ENCODE measurements around the gene FRMD4A.
"Not testable (repeated sequence)": the region's sequence is repeated elsewhere in the genome, so short reads cannot be mapped to it uniquely, and the experiment has no call there.

The FRMD4A gene

GRCh38 chr10:13950543-13950939, 380.2 kb downstream of the FRMD4A start:
- no peak for DNase-seq (ENCODE audit: low read depth in 2 of 2)

GRCh38 chr10:13949844-13950542, 380.7 kb downstream of the FRMD4A start:
- DNase-seq (ENCODE audit: low read depth in 2 of 2), result no peak

- no peak for DNase-seq (ENCODE audit: low read depth in 2 of 2)
Measured at GRCh38 chr10:13946209-13946460, 384.6 kb downstream of the FRMD4A start.

GRCh38 chr10:13945390-13946208, 385.1 kb downstream of the FRMD4A start:
- DNase-seq (ENCODE audit: low read depth in 2 of 2), result no peak

DNA sequence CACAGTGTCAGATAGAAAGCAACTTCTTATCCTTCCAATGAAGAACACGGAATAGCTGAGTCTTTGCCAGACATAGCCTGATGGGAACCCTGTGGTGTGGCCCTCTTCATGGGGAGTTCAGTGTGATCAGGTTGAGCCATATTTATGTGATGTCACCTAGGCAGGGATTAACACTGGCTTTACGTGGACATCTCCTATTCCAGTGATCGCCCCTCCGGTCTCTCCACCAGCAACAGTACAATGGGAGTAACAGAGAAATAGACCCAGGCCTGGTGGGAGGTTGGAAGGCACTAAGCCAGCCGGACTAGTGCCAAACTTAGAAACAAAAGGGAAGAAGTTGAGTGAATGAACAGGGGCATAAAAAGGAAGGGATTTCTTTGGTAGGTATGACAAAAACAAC, 385.9 kb downstream of the FRMD4A start:
- no peak for DNase-seq (ENCODE audit: low read depth in 2 of 2)

DNA sequence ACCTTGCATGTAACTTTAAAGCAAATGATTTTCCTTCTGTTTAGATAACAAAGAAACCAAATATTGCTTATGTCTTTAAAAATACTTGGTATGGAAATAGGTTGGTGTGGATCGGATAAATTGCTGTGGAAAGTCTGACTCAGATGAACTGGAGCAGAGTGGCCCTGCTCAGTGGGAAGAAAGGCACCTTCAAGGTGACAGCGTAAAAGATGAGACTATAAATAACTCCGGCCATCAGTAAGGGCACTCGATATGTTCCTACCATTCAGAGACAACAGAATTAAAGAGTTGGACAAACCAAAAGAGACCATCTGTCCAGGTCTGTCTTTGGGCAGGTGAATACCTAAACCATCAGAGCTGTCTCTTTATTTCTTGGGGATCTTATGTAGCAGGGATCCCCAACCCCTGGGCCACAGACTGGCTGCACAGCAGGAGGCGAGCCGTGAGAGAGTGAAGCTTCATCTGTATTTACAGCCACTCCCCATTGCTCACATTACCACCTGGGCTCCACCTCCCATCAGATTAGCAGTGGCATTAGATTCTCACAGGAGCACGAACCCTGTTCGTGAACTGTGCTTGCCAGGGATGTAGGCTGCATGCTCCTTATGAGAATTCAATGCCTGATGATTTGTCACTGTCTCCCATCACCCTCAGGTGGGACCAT, 386.9 kb downstream of the FRMD4A start:
- no peak for DNase-seq (ENCODE audit: low read depth in 2 of 2)

DNA sequence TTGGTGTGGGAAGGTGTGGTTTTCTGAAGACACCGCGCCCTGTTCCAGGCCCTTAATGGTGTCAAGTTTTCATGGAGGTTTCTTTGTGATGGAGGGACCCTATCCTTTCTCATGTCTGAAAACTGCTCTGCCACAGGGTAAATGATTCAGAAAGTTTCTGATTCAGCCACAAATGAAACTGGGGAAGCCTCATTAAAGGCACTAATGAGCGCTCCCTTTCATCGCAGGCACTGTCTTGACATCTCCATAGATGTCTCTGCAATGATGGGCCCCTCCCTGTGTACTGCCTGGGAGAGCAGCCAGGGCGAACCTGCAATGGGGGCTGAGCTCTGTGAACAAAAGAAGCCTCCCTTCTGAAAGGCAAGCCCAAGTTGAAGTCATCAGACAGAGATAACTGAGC, 388.7 kb downstream of the FRMD4A start:
- DNase-seq (ENCODE audit: low read depth in 2 of 2), result no peak

- no peak for DNase-seq (ENCODE audit: low read depth in 2 of 2)
Measured at GRCh38 chr10:13939391-13939790, 391.3 kb downstream of the FRMD4A start.

DNA sequence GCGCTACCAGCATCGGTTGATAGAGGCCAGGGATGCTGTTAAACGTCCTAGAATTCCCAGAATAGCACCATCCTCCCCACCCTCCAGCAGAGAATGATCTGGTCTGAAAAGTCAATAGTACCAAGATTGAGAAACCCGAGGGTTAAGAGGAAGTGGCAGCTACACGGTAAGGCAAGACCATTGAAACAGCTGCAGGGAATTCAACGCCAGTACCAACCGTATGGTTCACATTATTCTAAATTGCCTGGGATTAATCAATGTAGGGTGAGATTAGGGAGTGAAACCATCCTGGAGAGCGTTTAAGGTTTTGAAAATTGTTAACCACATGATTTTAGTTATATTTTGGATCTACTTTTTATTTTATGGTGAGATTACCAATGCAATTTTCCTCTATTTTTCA, 391.8 kb downstream of the FRMD4A start:
- no peak for DNase-seq (ENCODE audit: low read depth in 2 of 2)

GRCh38 chr10:13936826-13937225, 393.9 kb downstream of the FRMD4A start:
- no peak for DNase-seq (ENCODE audit: low read depth in 2 of 2)

DNA sequence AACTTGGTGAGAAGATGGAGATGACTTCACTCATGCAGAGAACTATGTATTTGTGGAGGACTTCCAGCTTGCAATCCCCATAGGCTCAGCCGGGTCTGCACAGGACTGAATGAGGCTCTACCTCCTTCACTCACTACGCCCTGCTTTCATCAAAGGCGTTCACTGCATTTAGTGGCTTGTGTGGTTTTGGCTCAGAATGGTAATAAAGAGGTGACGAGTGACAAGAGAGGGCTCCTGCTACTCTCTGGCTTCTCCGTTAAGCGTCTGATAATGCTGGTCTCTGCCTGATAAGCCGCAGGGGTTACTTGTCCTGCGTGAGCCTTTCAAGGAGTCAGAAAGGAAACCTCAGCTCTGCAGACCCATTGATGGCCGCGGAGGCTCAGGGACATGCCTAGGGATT, 400.6 kb downstream of the FRMD4A start:
- DNase-seq (ENCODE audit: low read depth in 2 of 2), result no peak

DNA sequence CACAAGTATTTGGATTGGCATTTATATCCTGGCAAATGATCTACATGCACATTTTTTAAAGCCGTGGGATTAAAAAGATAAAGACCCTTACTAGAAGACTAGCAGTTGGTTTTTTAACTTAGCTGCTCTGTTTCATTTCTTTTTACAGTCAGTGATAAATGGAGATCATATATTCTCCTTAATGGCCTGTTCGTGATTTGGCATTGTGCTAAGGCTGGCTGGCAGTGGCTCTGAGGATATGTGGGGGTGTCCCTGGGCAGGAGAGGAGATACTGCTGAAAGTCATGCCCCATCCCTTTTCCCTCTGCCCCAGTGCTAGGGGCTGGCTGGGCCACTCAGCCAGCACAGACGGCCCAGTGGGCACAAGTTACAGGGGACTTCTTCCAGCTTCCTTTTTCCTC, 402.3 kb downstream of the FRMD4A start:
- no peak for DNase-seq (ENCODE audit: low read depth in 2 of 2)

DNA sequence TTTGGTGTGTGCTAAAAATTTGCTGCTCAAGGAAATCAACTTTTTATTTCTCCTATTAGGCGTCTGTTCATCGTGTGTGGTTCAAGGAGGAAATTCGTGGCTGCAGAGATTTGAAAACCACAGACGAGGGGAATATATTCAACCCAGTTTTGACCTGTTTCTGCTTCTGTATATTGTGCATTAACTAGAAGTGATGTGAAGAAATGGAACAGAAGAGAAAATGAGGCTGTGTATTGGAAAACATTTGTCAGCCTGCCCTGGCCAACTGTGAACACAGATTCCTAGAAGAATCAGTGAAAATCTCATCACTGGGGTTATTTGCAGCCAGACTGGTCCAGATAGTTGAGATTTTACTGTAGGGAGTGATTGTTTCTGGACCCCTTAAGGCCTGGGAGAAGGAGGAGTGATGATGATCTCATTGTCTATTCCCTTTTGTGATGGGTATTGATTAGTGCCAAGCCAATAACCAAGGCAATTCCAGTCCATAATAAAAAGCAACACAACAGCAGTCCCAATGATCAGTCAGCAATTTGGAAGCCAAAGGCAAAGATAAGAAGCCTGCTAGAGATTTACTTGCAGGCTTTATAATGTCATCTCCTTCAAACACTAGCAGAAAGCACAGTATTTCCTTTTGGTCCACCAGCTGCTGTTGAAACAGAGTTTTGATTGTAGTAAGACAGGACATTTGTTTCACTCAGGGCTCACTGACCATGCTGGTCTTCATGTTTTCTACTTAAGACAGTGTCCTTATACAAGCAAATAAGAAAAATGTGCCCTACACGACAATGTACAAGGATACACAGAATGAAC, 404.5 kb downstream of the FRMD4A start:
- DNase-seq (ENCODE audit: low read depth in 2 of 2), result no peak

DNA sequence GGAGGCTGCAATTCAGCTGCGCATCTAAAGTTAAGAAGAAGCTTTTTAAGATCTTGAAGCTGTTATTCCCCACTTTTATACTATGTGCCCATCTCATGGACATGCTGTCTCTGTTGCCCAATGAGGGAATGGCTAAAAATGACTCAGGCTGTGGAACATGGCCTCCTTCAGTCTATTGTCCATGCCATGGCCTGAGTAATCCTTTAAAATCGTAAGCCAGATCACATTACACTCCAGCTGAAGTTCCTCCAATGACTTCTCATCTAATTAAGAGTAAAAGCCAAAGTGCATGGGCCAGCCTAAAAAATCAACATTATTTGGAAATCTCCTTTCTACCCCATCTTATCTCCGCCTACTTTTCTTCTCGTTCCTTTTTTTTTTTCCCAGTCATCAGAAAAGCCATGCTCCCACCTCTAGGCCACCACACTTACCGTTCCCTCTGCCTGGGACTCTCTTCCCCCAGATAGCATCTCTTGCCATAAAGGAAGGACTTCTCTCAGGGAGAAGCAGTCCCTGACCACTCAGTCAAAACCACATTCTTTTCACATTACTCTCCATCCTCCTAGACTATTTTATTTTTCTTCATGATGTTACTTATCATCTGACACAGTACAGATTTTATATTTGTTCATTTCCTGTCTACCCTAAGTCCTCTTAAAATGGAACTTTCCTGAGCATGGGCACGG, 406.5 kb downstream of the FRMD4A start:
- DNase-seq (ENCODE audit: low read depth in 2 of 2), result no peak

GRCh38 chr10:13922586-13922985, 408.1 kb downstream of the FRMD4A start:
- no peak for DNase-seq (ENCODE audit: low read depth in 2 of 2)

- no peak for DNase-seq (ENCODE audit: low read depth in 2 of 2)
Measured at GRCh38 chr10:13921941-13922340, 408.8 kb downstream of the FRMD4A start.

- not testable (repeated sequence) for DNase-seq (ENCODE audit: low read depth in 2 of 2)
Measured at GRCh38 chr10:13921131-13921530, 409.6 kb downstream of the FRMD4A start.

- no peak for DNase-seq (ENCODE audit: low read depth in 2 of 2)
Measured at GRCh38 chr10:13920465-13920864, 410.3 kb downstream of the FRMD4A start.

GRCh38 chr10:13920031-13920430, 410.7 kb downstream of the FRMD4A start:
- no peak for DNase-seq (ENCODE audit: low read depth in 2 of 2)

DNA sequence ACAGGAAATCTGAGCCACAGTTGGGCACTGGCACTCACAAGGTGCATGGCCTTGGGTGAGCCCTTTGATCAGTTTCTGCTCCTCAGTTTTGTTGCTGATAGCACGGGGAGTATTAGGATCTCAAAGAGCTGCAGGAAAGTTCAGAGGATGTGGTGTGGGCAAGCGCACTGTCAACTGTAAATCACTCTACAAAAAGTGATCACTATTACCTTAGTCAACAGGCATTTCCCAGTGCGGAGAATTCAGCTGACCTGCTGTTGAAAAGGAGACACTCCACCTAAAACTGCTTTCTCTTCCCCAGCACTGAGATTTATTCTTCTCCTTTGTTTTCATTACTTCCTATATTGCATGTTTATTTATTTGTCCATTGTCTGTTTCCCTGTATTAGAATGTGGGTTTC, 412.9 kb downstream of the FRMD4A start:
- no peak for DNase-seq (ENCODE audit: low read depth in 2 of 2)

- DNase-seq (ENCODE audit: low read depth in 2 of 2), result no peak
Measured at GRCh38 chr10:13916384-13916947, 414.3 kb downstream of the FRMD4A start.

Data from stimulated activated CD8-positive, alpha-beta memory T cell treated with anti-CD3 and anti-CD28 coated beads, Interleukin-7, amount 100 ng/mL, for 1 hour (primary cell).